HCT116 (cell line): ENCODE measurements around the gene KCNK2. TPM values are rescaled to one million over a fixed set of nuclear protein-coding genes. Genes with fewer than 3 reads are reported as not detected.

Experiments used
- ATAC-seq: fragments of 200-7000 bp; cut with Tn5 transposase; 2 replicates; pipeline ENCODE4 v1.9.1; 2020; ENCODE audit warnings: mild to moderate bottlenecking, moderate library complexity
- BruUV-seq: library from RNA; stranded (reverse); fragments of 400-500 nt; replicated peaks from 2 replicates; lab custom pipeline; 2021; lab: Mats Ljungman, UMichigan
- CTCF ChIA-PET: fragments of 300-600 bp; sonication (Branson Sonifier 250); formaldehyde crosslinking; loops from one replicate; lab custom pipeline; 2021; ENCODE audit warnings: antibody characterized with exemption; lab: Charles Lee
- POLR2A ChIA-PET: fragments of 300-600, 350-600 bp; sonication (Branson Sonifier 250); formaldehyde crosslinking; loops from one replicate; lab custom pipeline; 2021; ENCODE audit warnings: antibody characterized with exemption; lab: Charles Lee
- RAD21 ChIA-PET, 2 experiments: fragments of 300-600 bp; sonication (Branson Sonifier 250); formaldehyde crosslinking; loops; one replicate each; lab custom pipeline; 2023; ENCODE audit warnings: low total read pairs in 2 of 2; ENCODE audit not compliant: uncharacterized antibody in 2 of 2, unreplicated experiment in 2 of 2, low non-redundant PET in 1 of 2; lab: Charles Lee
- DNase-seq: peaks from one replicate; pipeline ENCODE4 v3.0.0-alpha.2; 2010; ENCODE audit warnings: low read depth, low spot score
- H2AFZ ChIP-seq: fragments of 200-600 bp; shearing (Covaris generic), sonication (generic); 2 replicates; pipeline ENCODE4 v1.6.1; 2017; ENCODE audit warnings: low read depth, mixed run types, mixed read lengths, antibody characterized with exemption, low read length; ENCODE audit not compliant: poor library complexity, severe bottlenecking
- H3K27ac ChIP-seq: 2 replicates; pipeline ENCODE4 v1.5.1; 2012; ENCODE audit warnings: low read depth, low read length
- H3K27me3 ChIP-seq: fragments of 200-600 bp; sonication (generic); 2 replicates; pipeline ENCODE4 v1.6.1; 2016; ENCODE audit warnings: mixed run types, low read length, mixed read lengths; ENCODE audit not compliant: insufficient read depth
- H3K36me3 ChIP-seq, 2 experiments: fragments of 200-500 bp in 1 of 2; fragments of 200-600 bp in 1 of 2; sonication (Bioruptor generic) in 1 of 2; sonication (generic) in 1 of 2; 2 replicates each; pipeline versions ENCODE4 v1.5.1 to v1.6.1; 2014 to 2016; ENCODE audit warnings: low read length in 2 of 2, inconsistent platforms in 1 of 2, mixed read lengths in 1 of 2, mixed run types in 1 of 2; ENCODE audit not compliant: insufficient read depth in 2 of 2, control insufficient read depth in 1 of 2
- H3K4me1 ChIP-seq, 2 experiments: fragments of 200-600 bp in 1 of 2; sonication (generic) in 1 of 2; 2 replicates each; pipeline versions ENCODE4 v1.5.1 to v1.6.1; 2012 to 2017; ENCODE audit warnings: low read length in 2 of 2, inconsistent platforms in 1 of 2, mild to moderate bottlenecking in 1 of 2, mixed read lengths in 1 of 2, mixed run types in 1 of 2, moderate library complexity in 1 of 2; ENCODE audit not compliant: insufficient read depth in 2 of 2, control insufficient read depth in 1 of 2
- H3K4me2 ChIP-seq: fragments of 200-600 bp; sonication (generic); 2 replicates; pipeline ENCODE4 v1.6.1; 2017; ENCODE audit warnings: mixed run types, low read length, mixed read lengths
- H3K4me3 ChIP-seq, 2 experiments: fragments of 200-600 bp in 1 of 2; sonication (generic) in 1 of 2; replicated peaks in 1 of 2; 2 replicates each; pipeline ENCODE4 v1.5.1; 2011 to 2016; ENCODE audit warnings: low read length in 2 of 2, control low read depth in 1 of 2, low read depth in 1 of 2, mild to moderate bottlenecking in 1 of 2, mixed read lengths in 1 of 2, mixed run types in 1 of 2
- H3K79me2 ChIP-seq: fragments of 200-600 bp; sonication (generic); 2 replicates; pipeline ENCODE4 v1.6.1; 2017; ENCODE audit warnings: mild to moderate bottlenecking, mixed run types, low read length, moderate library complexity, mixed read lengths; ENCODE audit not compliant: insufficient read depth
- H3K9ac ChIP-seq: fragments of 200-600 bp; sonication (generic); 2 replicates; pipeline ENCODE4 v1.6.1; 2016; ENCODE audit warnings: low read length, mixed read lengths
- H3K9me2 ChIP-seq: fragments of 200-600 bp; sonication (generic), shearing (Covaris generic); 2 replicates; pipeline ENCODE4 v1.6.1; 2017; ENCODE audit warnings: mixed run types, mild to moderate bottlenecking, moderate library complexity; ENCODE audit not compliant: insufficient read depth
- H3K9me3 ChIP-seq, 2 experiments: fragments of 200-500 bp in 1 of 2; fragments of 200-600 bp in 1 of 2; sonication (Bioruptor generic) in 1 of 2; sonication (generic) in 1 of 2; 2 replicates each; pipeline ENCODE4 v1.6.1; 2014 to 2017; ENCODE audit warnings: low read length in 2 of 2, mixed read lengths in 2 of 2, inconsistent platforms in 1 of 2, low read depth in 1 of 2, mild to moderate bottlenecking in 1 of 2, mixed run types in 1 of 2, moderate library complexity in 1 of 2; ENCODE audit not compliant: control insufficient read depth in 1 of 2, insufficient read depth in 1 of 2
- H4K20me1 ChIP-seq: fragments of 200-600 bp; sonication (generic), shearing (Covaris generic); 2 replicates; pipeline ENCODE4 v1.6.1; 2017; ENCODE audit warnings: mixed run types, mild to moderate bottlenecking, moderate library complexity; ENCODE audit not compliant: insufficient read depth
- CBX3 ChIP-seq: IDR thresholded peaks from 2 replicates; pipeline ENCODE4 v1.6.1; 2012; ENCODE audit warnings: low read depth
- EGR1 ChIP-seq: IDR thresholded peaks from 2 replicates; pipeline ENCODE4 v1.6.1; 2012; ENCODE audit warnings: low read depth
- EZH2phosphoT487 ChIP-seq: fragments of 200-600 bp; IDR thresholded peaks from 2 replicates; pipeline ENCODE4 v1.6.1; 2018; ENCODE audit warnings: antibody characterized with exemption, borderline replicate concordance
- FOSL1 ChIP-seq: IDR thresholded peaks from 2 replicates; pipeline ENCODE4 v1.6.1; 2012; ENCODE audit warnings: low read depth
- JUND ChIP-seq: IDR thresholded peaks from 2 replicates; pipeline ENCODE4 v1.6.1; 2012
- SP1 ChIP-seq: IDR thresholded peaks from 2 replicates; pipeline ENCODE4 v1.6.1; 2012; ENCODE audit warnings: low read depth
- TCF7L2 ChIP-seq: IDR thresholded peaks from 2 replicates; pipeline ENCODE4 v1.7.0; 2011; ENCODE audit warnings: borderline replicate concordance, inconsistent platforms; ENCODE audit not compliant: insufficient read depth, insufficient read length; ENCODE audit errors: extremely low read depth
- YY1 ChIP-seq: IDR thresholded peaks from 2 replicates; pipeline ENCODE4 v1.6.1; 2011; ENCODE audit warnings: low read length, low read depth, moderate library complexity, mild to moderate bottlenecking; ENCODE audit not compliant: insufficient replicate concordance; ENCODE audit errors: extremely low read depth
- intact Hi-C: fragments of 100-400 bp; cut with micrococcal nuclease; formaldehyde crosslinking; loops from 2 replicates; pipeline ENCODE4 v1.10.0; 2022
- total RNA-seq: library from RNA; stranded (reverse); gene quantifications from one replicate; pipeline ENCODE4 v1.2.1, GENCODE V29; 2021; ENCODE audit not compliant: unreplicated experiment
- TF ChIP-seq, protein P1 (sequence below), 3 experiments: fragments of 200-600 bp in 1 of 3; sonication (generic) in 1 of 3; IDR thresholded peaks in 2 of 3; conservative IDR thresholded peaks in 1 of 3; 2 replicates each; pipeline ENCODE4 v1.5.1; 2012 to 2017; ENCODE audit warnings: low read depth in 2 of 3, low read length in 2 of 3, antibody characterized with exemption in 1 of 3, borderline replicate concordance in 1 of 3, control low read depth in 1 of 3, mild to moderate bottlenecking in 1 of 3, mixed read lengths in 1 of 3, mixed run types in 1 of 3, moderate library complexity in 1 of 3; ENCODE audit not compliant: insufficient read depth in 1 of 3

The KCNK2 gene
- total RNA-seq, 1 experiment from 2014 or later = 0.27 TPM

DNA sequence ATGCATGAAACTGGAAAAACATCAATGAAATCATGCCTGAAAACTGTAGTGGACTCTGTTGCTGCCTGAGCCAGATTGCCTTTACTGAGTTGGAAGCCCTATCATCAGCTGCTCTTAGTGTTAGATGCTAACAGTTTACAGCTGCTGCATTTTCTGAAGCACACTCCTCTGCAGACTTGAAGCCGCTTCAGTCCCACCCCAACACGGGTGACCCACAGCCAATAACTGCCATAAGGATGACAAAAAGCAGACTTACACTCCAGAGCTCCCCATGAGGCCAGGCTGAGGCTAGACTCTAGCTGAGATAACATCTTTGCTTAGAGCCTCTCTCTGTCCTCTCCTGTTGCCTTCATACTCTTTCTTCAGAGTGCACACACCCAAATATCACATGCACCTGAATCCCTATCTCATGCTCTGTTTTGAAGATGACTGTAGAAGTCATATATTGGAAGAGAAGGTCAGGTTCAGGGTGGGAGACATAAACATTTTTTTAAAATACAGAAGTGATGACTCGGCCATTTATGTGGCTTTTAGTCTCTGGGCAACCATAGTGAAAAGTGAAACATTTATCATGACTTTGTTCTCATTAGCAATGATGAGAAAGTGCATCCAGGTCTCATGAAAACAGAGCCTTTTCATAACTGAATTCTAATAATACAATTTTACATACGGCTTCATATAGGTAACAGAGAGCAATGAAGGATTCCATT, 161.0 kb downstream of the KCNK2 start:
- ATAC-seq (no peak), DNase-seq (no peak)
- no peak overlapping the region for H3K4me3 ChIP-seq
- H3K36me3 ChIP-seq = no peaks in the 10 kb centered on the region
- H3K9ac ChIP-seq = no peak overlapping the region
- no peak overlapping the region for H3K27ac ChIP-seq
- H2AFZ ChIP-seq = no peak overlapping the region
- H3K4me2 ChIP-seq = no peak overlapping the region
- ChIA-PET CTCF (no interaction called here), POLR2A (no interaction called here), RAD21 (no interaction called here)
- TF ChIP-seq YY1 (no peak), TCF7L2 (no peak), EGR1 (no peak), FOSL1 (no peak), JUND (no peak), SP1 (no peak), CBX3 (no peak), EZH2phosphoT487 (no peak)
- H3K9me3 ChIP-seq = no peaks in the 10 kb centered on the region
- no peaks in the 10 kb centered on the region for H3K27me3 ChIP-seq
- H4K20me1 ChIP-seq = no peaks in the 10 kb centered on the region
- intact Hi-C loops = no loop called here
- BruUV-seq = no TSS peak
- no peaks in the 10 kb centered on the region for H3K79me2 ChIP-seq
- no peaks in the 10 kb centered on the region for H3K9me2 ChIP-seq
- no peaks in the 10 kb centered on the region for H3K4me1 ChIP-seq

DNA sequence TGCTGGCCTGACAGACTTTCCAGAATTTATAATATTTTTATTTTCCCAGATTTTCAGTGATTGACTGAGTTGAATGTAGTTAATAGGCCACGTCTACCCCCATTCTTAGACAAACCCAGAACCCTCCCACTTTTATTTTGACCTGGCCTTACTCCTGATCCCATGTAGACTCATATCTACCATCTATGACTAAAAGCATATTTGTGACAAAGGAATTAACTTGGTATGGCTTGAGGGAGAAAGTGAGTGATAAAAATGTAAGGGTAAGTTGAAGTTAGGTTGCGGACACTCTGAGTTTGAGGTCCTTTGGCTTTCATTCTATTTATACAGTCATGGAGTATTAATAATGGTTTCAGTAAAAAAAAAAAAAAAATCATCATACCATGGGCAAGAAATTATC, 168.4 kb downstream of the KCNK2 start:
- CTCF ChIA-PET = no interaction called here
- RAD21 ChIA-PET = no interaction called here
- Histone ChIP-seq H3K9me3 (no peaks in the 10 kb centered on the region), H3K4me3 (no peak overlapping the region), H3K36me3 (no peaks in the 10 kb centered on the region), H3K27me3 (no peaks in the 10 kb centered on the region), H4K20me1 (no peaks in the 10 kb centered on the region)
- intact Hi-C loops = no loop called here
- TF ChIP-seq, protein P1, sequence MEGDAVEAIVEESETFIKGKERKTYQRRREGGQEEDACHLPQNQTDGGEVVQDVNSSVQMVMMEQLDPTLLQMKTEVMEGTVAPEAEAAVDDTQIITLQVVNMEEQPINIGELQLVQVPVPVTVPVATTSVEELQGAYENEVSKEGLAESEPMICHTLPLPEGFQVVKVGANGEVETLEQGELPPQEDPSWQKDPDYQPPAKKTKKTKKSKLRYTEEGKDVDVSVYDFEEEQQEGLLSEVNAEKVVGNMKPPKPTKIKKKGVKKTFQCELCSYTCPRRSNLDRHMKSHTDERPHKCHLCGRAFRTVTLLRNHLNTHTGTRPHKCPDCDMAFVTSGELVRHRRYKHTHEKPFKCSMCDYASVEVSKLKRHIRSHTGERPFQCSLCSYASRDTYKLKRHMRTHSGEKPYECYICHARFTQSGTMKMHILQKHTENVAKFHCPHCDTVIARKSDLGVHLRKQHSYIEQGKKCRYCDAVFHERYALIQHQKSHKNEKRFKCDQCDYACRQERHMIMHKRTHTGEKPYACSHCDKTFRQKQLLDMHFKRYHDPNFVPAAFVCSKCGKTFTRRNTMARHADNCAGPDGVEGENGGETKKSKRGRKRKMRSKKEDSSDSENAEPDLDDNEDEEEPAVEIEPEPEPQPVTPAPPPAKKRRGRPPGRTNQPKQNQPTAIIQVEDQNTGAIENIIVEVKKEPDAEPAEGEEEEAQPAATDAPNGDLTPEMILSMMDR (IDR thresholded peaks at IDR 0.05 in 2 of 3, conservative IDR thresholded peaks at IDR 0.05 in 1 of 3; ENCODE audit: borderline replicate concordance in 1 of 3, insufficient read depth in 1 of 3, low read depth in 2 of 3, low read length in 2 of 3) = no peak
- TF ChIP-seq, all 23 proteins: peak for 0
- DNase-seq = no peak
- Histone ChIP-seq H3K4me2 (no peak overlapping the region), H3K4me1 (no peaks in the 10 kb centered on the region), H2AFZ (no peak overlapping the region), H3K79me2 (no peaks in the 10 kb centered on the region), H3K9ac (no peak overlapping the region), H3K27ac (no peak overlapping the region), H3K9me2 (no peaks in the 10 kb centered on the region)
- BruUV-seq = no TSS peak
- POLR2A ChIA-PET = no interaction called here
- ATAC-seq = no peak
